Measurements from ENCODE around the gene PDE3B.
"Not testable (repeated sequence)": the region's sequence is repeated elsewhere in the genome, so short reads cannot be mapped to it uniquely, and the experiment has no call there.

- TF ChIP-seq CTCF, POLR2A (IDR thresholded peaks at IDR 0.05): not testable (repeated sequence)
Measured at GRCh38 chr11:14863775-14864174, 220.2 kb downstream of the PDE3B start.

Data from adrenal gland (tissue), 5 donors.